ENCODE measurements around the gene PIK3CD. TPM values are rescaled to one million over a fixed set of nuclear protein-coding genes. Genes with fewer than 3 reads are reported as not detected.
A peak's percentile ranks its signal among the peaks of the same experiment; 100 is the strongest.

The PIK3CD gene
- total and polyA plus RNA-seq, 8 donors = 5.1 to 44.2 (median 6.1) TPM

- H3K27me3 ChIP-seq = no peaks in the 10 kb centered on the region
- TF ChIP-seq CTCF (IDR thresholded peaks at IDR 0.05) = no peak
- ATAC-seq (no peak), DNase-seq (no peak)
- H3K9me3 ChIP-seq = peaks cover 0 to 2% of the 10 kb centered on the region in 2 donors
- H3K36me3 ChIP-seq = peaks cover 0 to 89% of the 10 kb centered on the region in 2 donors
- intact Hi-C loops (cut with DNase I) = no loop called here
- no peak overlapping the region for H3K4me3 ChIP-seq
- peaks cover 0 to 37% of the 10 kb centered on the region in 2 donors for H3K4me1 ChIP-seq
- peak overlapping the region in 1 of 2 donors; percentile 80 for H3K27ac ChIP-seq
These were observed 66.6 kb downstream of the PIK3CD start for GRCh38 chr1:9718006-9718680.

GRCh38 chr1:9719978-9720722 is 68.6 kb downstream of the PIK3CD start:
- peaks cover 0 to 8% of the 10 kb centered on the region in 2 donors for H3K9me3 ChIP-seq
- DNase-seq (peak in 1 of 4 donors; percentile 71), ATAC-seq (no peak)
- peaks cover 0 to 37% of the 10 kb centered on the region in 2 donors for H3K4me1 ChIP-seq
- no peak for TF ChIP-seq CTCF (IDR thresholded peaks at IDR 0.05)
- intact Hi-C loops (cut with DNase I) = loop anchor here in 1 of 2 donors (10.0 kb wide), 1 partner anchor 95 kb away; no protein-coding TSS in a partner anchor
- no peak overlapping the region for H3K27ac ChIP-seq
- peaks cover 0 to 94% of the 10 kb centered on the region in 2 donors for H3K36me3 ChIP-seq
- H3K27me3 ChIP-seq = no peaks in the 10 kb centered on the region
- H3K4me3 ChIP-seq = no peak overlapping the region

GRCh38 chr1:9720785-9721605 is 69.5 kb downstream of the PIK3CD start:
- peaks cover 0 to 94% of the 10 kb centered on the region in 2 donors for H3K36me3 ChIP-seq
- H3K9me3 ChIP-seq = peaks cover 0 to 8% of the 10 kb centered on the region in 2 donors
- H3K4me1 ChIP-seq = peaks cover 0 to 37% of the 10 kb centered on the region in 2 donors
- intact Hi-C loops (cut with DNase I) = loop anchor here in 1 of 2 donors (10.0 kb wide), 1 partner anchor 96 kb away; no protein-coding TSS in a partner anchor
- no peak overlapping the region for H3K27ac ChIP-seq
- H3K4me3 ChIP-seq = no peak overlapping the region
- no peak for ATAC-seq
- no peak for TF ChIP-seq CTCF (IDR thresholded peaks at IDR 0.05)
- DNase-seq = peak in 1 of 4 donors; percentile 70
- no peaks in the 10 kb centered on the region for H3K27me3 ChIP-seq

GRCh38 chr1:9721606-9722377 is 70.3 kb downstream of the PIK3CD start:
- peak in 2 of 4 donors; percentile 28 to 75 for DNase-seq

More at GRCh38 chr1:9721606-9722377, 70.3 kb downstream of the PIK3CD start:
- peaks cover 0 to 94% of the 10 kb centered on the region in 2 donors for H3K36me3 ChIP-seq
- peaks cover 0 to 29% of the 10 kb centered on the region in 2 donors for H3K4me1 ChIP-seq
- TF ChIP-seq CTCF (IDR thresholded peaks at IDR 0.05) = peak; percentile 32 to 69
- H3K4me3 ChIP-seq = no peak overlapping the region
- no peak for ATAC-seq
- H3K27me3 ChIP-seq = no peaks in the 10 kb centered on the region
- no peak overlapping the region for H3K27ac ChIP-seq
- peaks cover 0 to 8% of the 10 kb centered on the region in 2 donors for H3K9me3 ChIP-seq
- intact Hi-C loops (cut with DNase I) = loop anchor here in 1 of 2 donors (10.0 kb wide), 1 partner anchor 97 kb away; no protein-coding TSS in a partner anchor

All from left lung (tissue), 10 donors.